Daoy (cell line): ENCODE results near the gene CSTA. TPM values are rescaled to one million over a fixed set of nuclear protein-coding genes. Genes with fewer than 3 reads are reported as not detected.

ENCODE experiments used
- DNase-seq: peaks from one replicate; pipeline ENCODE4 v3.0.0-alpha.2; 2015; ENCODE audit warnings: low read depth
- total RNA-seq: library from RNA; depleted of rRNA; stranded (reverse); fragments of >200 nt; shearing (Covaris generic); gene quantifications from 2 replicates; pipeline ENCODE4 v1.2.3, GENCODE V29; 2014; rRNA removed

The CSTA gene, protein sequence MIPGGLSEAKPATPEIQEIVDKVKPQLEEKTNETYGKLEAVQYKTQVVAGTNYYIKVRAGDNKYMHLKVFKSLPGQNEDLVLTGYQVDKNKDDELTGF
- total RNA-seq: not detected in 2 replicates

- no peak for DNase-seq
These were observed at the start of gene CSTA for GRCh38 chr3:122324871-122325323. CSTA (plus strand) TSS chr3:122325248; CDS start chr3:122325293, 45 bp downstream.

GRCh38 chr3:122281891-122282290 lies 43.2 kb upstream of the CSTA start:
- no peak for DNase-seq

GRCh38 chr3:122283796-122284445 lies 41.1 kb upstream of the CSTA start:
- DNase-seq: peak; percentile 15

GRCh38 chr3:122284486-122284885 lies 40.6 kb upstream of the CSTA start:
- no peak for DNase-seq

GRCh38 chr3:122294359-122294758 lies 30.7 kb upstream of the CSTA start:
- no peak for DNase-seq

- DNase-seq: no peak
These were observed 29.6 kb upstream of the CSTA start for GRCh38 chr3:122295266-122296062.

DNA sequence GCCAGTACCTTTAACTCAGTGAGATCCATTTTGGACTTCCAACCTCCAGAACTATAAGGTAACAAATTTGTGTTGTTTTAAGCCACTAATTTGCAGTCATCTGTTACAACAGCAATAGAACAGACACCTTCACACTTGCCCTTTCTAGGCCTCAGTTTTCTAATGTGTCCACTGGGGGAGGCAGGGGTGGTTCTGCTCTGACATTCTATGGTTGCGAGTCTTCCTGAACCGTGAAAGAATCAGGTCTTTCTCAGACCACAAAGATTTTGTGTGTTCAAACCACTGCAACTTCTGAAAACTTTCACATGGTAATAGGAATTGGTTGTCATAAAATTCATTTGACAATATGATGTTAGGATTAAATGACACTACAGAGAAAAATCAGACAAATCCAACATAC lies 26.8 kb upstream of the CSTA start:
- DNase-seq: no peak

GRCh38 chr3:122299215-122299614 lies 25.8 kb upstream of the CSTA start:
- DNase-seq: no peak

- peak; percentile 19 for DNase-seq
These were observed 25.1 kb upstream of the CSTA start for GRCh38 chr3:122299872-122300460.

GRCh38 chr3:122301063-122301462 lies 24.0 kb upstream of the CSTA start:
- DNase-seq: no peak

- no peak for DNase-seq
These were observed 19.0 kb upstream of the CSTA start for GRCh38 chr3:122305818-122306621.

GRCh38 chr3:122306622-122306953 lies 18.5 kb upstream of the CSTA start:
- no peak for DNase-seq

GRCh38 chr3:122307094-122307687 lies 17.9 kb upstream of the CSTA start:
- no peak for DNase-seq

DNA sequence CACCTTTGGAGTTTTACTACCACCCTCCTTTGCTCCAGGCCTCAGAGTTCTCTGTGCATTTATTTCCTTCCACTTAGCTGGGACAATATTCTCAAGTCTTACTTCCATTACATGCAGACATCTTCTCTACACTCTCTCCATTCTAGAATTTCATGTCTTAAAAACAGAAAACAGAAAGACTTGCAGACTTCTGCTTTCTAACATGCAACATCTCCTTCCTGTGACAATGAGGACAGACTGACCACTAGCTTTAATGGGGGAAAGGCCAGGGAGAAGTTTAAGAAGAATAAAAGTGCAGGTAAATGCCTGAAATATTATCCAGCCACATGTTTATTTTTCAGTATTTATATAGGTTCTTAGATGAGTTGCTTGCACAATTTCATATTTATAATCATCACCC lies 17.1 kb upstream of the CSTA start:
- no peak for DNase-seq

- DNase-seq: no peak
These were observed 14.7 kb upstream of the CSTA start for GRCh38 chr3:122310361-122310760.

DNA sequence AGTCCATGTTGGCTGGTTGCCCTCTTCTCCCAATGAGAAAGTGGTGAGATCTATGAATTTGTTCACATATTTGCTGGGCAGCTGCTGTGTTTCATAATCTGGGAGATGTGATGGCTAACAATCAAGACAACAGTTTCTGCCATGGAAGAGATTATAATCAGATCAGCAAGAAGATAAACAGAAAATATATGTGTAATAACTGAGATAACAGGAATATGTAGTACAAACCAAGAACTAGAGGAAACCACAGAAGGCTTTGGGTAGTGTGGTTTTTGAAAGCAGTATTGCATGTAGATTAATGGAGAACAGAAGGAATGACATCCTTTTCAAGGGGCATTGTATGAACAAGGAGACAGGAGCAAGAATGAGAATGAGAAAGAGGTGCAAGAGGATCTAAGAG lies 12.2 kb upstream of the CSTA start:
- DNase-seq: no peak

- no peak for DNase-seq
These were observed 11.8 kb upstream of the CSTA start for GRCh38 chr3:122313281-122313680.

DNA sequence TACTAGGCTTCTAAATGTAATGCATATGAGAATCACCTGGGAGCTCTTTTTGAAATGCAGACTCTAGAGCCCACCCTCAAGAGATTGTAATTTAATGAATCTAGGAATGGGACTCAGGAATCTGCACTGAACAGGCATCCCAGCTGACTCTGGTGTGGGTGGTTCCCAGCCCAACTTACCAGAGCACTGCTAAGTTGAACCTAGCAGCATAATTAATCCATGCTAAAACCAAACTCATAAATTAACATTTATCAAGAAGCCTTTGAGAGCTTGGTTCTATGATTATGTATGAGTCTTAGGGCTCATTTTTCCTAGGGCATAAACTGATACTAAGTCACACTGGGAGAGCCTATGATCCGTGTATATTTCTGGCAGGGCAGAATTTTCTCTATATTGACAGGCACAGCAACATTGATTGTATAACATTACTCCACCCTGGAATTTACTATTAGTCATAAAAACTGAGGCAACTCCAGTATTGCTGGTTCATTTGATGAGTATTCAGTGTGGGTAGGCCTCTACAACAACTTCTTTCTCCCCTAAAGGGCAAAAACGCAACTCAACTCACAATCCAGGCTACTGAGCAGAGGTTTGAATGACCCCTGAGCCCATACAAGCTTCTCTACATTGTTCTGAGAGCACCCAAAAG lies 10.7 kb upstream of the CSTA start:
- DNase-seq: no peak

- no peak for DNase-seq
These were observed 9.4 kb upstream of the CSTA start for GRCh38 chr3:122315619-122316018.

DNA sequence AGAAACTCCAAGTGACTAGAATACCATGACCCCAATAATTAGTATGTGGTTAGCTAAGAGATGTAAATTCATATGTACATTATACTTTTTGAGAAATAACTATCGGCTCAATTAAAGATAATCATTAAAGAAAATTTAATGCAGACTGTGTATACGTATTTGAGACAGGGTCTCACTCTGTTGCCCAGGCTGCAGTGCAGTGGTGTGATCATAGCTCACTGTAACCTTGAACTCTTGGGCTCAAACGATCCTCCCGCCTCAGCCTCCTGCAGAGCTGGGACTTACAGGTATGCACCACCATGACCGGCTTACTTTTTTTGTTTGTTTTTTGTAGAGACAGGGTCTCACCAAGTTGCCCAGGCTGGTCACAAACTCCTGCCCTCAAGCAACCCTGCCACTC lies 8.7 kb upstream of the CSTA start:
- no peak for DNase-seq

GRCh38 chr3:122318620-122319019 lies 6.4 kb upstream of the CSTA start:
- no peak for DNase-seq
